NCI-H82 (cell line): ENCODE measurements around the gene ADGRA1.
"Not testable (repeated sequence)": the region's sequence is repeated elsewhere in the genome, so short reads cannot be mapped to it uniquely, and the experiment has no call there.

Experiments used
- DNase-seq: peaks from one replicate; lab custom pipeline; 2025; lab: John Stamatoyannopoulos, UW

ADGRA1 gene

DNA sequence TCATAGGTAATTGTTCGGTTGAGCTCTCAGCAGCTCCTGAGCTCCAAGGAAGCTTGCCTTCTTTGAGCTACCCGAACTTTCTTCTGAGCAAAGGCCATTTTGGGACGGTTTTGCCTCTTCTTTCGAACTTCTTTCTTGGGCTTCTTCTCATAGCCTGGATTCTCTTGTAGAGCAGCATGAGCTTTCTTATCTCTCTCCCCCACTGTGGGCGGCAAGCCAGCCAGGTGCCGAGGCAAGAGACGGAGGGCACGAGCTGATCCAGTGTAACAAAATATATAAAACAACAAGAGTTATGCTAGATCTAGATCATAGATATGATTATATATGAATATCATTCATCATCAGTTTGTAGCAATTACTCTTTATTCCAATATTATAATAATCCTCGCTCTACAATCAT, 55.8 kb downstream of the ADGRA1 start:
- DNase-seq, result no peak

DNA sequence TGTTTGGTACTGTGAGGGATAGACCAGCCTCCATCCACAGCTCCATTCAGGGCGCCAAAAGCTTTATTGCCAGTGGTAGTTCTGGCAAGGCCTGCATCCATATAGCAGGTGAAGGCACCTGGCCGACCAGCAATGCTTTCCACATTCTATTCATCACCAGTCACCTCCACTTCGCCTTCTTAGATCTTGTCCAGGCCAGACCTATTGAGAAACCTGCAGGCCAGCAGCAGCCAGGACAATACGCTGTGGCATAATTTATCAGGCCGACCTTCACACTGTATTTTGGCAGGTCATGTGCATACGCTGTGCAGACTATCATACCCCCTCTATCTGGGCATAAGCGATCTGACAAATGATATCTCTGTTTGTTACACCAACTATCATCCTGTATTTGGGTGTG, 57.0 kb downstream of the ADGRA1 start:
- DNase-seq, result no peak

DNA sequence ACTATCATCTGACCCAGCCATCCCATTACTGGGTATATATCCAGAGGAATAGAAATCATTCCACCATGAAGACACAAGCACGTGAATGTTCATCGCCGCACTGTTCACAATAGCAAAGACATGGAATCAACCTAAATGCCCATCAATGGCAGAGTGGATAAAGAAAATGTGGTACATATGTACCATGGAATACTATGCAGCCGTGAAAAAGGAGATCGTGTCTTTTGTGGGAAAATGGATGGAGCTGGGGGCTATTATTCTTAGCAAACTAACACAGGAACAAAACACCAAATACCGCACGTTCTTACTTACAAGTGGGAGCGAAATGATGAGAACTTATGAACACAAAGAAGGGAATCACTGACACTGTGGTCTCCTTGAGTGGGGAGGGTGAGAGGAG, 62.5 kb downstream of the ADGRA1 start:
- DNase-seq, result no peak

DNA sequence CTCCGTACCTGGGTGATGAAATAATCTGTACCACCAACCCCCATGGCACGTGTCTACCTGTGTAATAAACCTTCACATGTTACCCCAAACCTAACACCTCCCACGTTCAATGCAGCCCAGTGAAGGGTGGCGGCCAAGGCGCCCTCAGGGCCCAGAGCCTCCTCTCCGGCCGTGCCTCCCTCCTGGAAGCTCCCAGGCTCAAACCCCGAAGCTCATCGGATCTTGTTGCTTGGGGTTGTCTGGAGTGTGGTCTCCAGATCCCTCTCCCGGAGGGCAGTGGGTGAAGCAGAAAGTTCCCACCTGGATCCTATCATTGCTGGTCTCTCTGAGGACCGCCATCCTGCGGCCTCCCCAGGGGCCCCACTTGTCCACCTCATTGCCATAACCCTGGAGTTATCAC, 62.9 kb downstream of the ADGRA1 start:
- no peak for DNase-seq

DNA sequence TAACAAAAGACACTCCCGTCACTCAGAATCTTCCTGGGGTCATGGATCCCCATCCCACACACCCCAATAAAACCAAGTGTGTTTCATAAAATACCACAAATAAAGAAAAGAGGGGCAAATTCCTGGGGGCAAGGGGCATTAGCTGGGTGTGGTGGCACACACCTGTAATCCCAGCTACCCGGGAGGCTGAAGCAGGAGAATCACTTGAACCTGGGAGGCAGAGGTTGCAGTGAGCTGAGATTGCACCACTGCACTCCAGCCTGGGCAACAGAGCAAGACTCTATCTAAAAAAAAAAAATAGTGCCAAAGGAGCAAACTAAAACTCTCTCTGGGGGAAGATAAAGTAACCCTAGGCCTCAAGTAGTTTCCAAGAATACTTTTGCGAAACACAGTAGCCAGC, 63.3 kb downstream of the ADGRA1 start:
- not testable (repeated sequence) for DNase-seq

DNA sequence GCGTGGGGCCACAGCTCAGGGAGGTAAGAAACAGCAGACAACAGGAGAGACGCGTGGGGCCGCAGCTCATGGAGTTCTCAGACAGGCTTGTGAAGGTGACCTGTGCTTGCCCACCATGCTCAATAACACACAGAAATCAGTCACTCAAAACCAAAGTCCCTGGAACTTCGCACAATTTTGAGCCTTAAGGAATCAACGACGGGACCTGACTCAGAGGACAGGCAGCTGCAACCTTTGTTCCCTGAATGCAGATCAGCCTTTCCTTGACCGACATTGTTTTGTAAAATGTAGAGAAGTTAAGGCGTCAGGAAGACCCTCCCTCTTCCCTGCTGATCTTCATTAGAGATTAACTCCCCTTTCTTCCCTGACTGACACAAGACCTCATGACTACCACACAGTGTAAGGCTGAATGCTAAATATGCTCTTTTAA, 63.8 kb downstream of the ADGRA1 start:
- DNase-seq, result no peak

DNA sequence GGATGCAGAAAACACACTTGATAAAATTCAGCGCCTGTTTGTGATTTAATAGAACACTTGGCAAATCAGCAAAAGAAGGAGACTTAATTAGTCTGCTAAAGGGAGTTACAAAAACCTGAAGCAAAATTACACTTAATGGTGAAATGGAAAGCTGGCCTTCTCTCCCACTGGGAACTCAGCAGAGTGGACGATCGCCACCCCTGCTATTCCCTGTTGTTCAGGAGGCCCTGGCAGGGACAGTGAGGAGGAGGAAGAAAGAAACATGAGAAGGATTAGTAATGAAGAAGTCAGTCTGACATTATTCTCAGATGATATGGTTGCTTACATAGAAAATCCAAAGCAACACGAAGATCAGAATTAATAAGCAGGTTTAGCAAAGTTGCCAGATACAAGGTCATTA, 66.7 kb downstream of the ADGRA1 start:
- no peak for DNase-seq

DNA sequence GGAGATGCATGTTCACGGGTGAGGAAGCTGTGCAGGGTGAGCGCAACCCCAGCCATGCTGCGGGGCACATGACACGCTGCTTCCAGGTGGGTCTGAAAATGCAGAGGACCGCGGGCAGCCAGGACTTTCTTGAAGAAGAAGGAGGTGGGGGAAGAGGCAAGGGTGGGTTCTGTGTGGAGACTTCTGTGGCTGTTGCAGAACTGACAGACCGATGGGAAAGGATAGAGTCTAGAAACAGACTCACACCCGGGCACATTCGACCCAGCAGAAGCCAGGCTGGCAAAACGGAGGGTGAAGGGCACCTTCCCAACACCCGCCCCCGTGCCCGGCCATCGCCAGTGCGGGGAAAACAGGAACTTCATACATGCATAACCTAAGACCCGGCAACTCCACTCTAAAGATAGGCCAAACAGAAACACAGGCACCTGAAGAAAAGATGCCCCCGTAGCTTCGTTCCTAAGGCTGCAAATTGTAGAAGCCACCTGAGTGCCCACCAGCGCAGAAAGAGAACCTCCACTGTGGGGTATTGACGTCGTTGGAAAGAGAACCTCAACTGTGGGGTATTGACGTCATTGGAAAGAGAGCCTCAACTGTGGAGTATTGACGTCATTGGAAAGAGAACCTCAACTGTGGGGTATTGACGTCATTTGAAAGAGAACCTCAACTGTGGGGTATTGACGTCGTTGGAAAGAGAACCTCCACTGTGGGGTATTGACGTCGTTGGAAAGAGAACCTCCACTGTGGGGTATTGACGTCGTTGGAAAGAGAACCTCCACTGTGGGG, 67.5 kb downstream of the ADGRA1 start:
- DNase-seq, result no peak

DNA sequence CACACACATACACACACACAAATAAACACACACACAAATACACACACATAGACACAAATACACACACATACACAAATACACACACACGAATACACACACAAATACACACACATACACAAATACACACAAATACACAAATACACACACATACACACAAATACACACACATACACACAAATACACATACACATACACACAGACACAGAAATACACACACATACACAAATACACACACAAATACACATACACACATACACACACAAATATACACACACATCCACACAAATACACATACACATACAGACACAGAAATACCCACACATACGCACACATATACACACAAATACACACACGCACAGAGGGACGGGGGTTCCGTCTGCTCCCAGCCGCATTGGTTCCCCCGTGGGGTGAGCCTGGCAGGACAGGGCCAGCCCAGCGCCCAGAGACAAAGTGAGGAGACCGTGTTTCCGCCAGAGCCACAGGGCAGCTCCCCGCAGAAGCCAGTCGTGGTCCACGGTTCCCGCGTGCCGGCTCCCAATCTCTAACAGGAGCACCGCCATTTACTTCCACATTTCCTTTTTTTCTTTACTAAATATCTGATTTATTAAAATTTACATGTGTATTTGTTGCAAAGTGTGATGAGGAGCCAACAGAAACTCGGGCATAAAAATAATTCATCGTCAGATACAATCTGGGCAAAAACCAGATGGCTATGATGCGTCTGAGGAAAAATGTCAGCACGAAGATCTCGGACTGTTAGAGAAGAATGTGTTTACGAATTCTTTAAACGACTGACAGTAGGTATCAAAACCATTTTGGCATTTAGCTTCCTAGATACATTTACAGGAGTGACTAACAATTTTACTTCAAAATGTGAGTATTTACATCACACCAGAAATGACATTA, 69.2 kb downstream of the ADGRA1 start:
- DNase-seq, result no peak

DNA sequence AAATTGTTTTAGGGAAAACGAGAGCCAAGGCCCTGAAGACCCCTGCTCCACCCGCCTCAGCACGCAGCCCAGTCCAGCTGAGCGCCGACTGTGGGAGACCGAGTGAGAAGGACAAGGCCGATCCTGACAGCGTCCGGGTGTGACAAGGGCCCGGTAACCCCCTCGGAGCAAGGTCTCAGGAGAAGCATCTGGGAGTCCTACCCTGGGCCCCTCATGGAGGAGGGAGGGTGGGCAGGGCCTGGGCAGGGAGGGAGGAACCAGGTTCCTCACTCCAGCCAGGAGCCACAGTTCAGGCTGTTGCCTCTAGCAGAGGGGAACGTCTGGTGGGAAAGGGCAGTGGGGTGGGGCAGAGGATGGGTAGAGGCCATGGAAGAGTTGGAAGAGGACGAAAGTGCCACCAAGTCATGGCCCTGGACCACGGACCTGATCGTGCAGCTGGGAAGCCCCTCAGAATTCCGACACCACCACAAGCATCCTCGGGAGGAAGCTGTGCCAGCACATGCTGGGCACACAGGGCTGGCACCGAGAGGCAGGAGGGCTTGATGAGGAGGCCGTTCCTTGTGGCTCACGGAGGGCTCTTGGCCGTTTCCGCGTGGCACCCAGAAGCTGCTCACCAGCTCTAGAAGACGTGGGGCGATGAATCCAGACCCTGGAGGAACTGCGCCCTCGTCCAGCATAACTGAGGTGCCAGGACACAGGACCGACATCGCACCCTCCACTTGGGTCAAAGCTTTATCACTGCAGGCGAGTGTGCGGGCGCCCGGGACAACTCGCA, 70.1 kb downstream of the ADGRA1 start:
- no peak for DNase-seq

DNA sequence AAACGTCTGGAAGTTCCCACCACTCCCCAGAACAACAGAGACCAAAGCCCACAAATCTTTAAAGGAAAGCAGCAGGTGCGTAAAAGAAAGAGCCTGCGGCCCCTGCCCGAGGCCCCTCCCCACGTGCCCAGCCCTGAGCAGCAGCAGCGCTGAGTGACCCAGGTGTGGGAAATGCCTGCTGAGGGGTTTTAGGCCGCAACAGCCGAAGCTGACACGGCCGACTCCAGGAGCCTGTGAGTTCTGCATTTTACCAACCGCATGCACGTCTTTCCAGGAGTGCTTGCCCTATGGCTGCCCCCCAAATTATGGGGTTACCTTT, 70.7 kb downstream of the ADGRA1 start:
- DNase-seq, result no peak

DNA sequence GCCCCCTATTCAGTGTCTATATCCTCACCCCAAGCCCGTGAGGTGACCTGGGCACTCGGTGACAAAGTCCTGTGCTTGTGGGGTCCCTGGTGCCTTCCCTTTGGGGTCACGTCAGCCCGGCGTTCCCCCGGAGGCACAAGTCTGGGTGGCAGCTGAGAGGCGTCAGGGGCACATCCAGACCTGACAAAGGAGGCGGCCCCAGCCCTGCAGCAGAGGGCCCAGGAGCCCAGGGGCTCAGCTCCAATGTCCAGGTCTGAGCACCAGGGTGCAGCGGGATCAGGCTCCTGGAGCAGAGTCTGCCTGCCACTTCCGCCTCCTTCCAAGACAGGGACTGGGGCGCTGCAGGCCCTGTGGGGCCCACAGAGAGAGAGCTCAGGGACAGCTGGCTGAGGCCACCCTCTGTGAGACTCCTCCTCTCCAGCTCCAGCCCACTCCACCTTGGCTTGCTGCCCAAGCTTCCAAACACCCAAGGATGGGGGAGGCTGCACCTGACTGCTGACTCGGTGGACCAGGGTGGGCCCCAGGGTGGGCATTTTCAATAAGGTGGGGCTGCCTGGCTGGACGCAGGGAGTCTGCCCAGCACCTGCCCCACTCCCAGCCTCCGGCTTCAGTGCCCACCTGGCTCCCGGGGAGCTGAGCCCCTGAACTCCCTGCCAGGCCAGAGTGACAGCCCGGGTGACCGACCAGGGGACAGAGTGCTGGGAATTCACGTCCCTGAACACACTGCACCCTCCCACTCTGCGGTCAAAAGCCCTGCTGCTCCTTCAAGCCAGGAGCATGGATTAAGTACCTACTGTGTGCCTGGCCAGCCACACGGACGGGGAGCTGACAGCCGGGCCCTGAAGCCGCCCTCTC, 71.3 kb downstream of the ADGRA1 start:
- DNase-seq, result peak; percentile 23

DNA sequence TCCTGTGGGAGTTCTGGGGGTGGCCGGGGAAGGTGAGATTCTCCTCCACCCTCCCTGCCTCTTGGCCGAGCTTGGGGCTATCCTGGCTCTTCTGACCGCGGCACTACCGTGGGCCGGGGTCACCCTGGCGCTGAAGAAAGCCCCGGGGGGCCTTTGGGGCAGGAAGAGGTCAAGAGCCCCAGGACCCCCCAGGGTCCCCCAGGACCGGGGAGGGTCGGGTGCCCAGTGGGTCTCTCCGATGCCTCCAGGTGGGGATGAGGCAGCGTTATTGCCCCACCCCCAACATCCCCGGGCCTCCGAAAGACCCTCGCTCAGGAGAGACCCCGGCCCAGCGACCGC, 71.9 kb downstream of the ADGRA1 start:
- DNase-seq, result no peak

DNA sequence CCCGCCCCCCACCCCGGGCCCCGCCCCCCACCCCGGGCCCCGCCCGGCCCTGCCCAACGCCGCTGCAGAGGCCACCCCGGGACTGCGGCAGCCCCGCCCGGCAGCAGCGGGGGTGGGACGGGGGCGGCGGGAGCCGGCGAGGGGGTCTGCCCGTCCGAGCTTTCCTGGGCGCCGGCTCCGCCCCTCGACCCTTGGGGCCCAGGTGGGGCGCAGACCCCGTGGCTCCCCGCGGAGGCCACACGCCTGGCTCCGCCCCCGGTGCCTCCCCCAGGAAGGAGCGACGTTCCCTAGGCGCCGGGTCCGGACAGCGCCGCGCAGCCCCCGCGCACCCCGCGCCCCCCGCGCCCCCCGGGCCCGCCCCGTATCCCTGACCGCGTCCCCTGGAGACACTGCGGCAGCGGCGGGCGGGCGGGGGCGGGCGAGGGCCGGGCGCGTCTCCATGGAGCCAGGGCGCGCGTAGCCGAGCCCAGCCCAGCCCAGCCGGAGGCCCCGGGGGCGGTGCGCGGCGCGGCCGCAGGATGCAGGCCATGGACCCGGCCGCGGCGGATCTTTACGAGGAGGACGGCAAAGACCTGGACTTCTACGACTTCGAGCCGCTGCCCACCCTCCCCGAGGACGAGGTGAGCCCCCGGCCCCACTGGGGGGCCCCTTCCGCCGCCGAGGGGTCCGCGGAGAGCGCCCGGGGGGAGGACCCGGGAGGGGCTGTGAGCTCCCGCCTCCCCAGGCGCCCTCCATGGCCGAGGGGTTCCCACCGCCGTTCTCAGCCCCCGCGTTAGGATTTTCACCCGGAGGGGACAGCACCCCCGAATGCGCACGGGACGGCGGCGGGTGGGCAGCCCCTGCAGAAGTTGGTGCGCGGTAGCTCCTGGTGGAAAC, 72.5 kb downstream of the ADGRA1 start, which contains the start of gene KNDC1:
Gene KNDC1 (plus strand): TSS at position 270 of the 876 bp plus-strand sequence. CDS start 249 bp downstream, at position 519.
- no peak for DNase-seq

DNA sequence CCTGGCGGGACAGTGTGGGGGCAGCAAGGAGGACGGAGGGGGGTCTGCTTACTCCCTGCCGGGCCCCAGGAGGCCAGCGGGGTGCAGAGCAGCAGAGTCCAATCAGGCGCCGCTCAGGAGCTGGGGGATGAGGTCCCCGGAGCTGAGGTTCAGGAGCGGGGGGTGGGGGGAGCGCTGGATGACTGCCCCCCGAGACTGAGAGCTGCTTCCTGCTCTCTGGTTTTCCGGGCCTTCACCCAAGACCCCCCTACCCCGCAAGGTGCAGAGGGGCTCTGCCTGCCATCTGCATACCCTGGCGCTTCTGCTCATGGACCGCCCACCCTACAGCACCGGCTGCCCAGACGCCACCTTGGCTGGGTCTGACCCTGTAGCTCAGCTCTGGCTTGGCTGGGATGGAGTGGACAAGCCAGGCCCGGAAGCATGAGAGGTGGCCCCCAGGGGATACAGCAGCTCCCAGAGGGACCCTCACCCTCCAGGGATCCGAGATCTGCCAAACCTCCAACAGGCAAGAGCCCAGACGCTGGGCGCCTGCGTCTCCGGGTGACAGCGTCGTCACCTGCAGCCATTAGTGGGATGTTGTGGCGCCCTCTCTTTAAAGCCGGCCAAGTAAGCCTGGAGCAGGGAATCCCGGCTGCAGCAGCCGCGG, 73.2 kb downstream of the ADGRA1 start:
- DNase-seq, result no peak

DNA sequence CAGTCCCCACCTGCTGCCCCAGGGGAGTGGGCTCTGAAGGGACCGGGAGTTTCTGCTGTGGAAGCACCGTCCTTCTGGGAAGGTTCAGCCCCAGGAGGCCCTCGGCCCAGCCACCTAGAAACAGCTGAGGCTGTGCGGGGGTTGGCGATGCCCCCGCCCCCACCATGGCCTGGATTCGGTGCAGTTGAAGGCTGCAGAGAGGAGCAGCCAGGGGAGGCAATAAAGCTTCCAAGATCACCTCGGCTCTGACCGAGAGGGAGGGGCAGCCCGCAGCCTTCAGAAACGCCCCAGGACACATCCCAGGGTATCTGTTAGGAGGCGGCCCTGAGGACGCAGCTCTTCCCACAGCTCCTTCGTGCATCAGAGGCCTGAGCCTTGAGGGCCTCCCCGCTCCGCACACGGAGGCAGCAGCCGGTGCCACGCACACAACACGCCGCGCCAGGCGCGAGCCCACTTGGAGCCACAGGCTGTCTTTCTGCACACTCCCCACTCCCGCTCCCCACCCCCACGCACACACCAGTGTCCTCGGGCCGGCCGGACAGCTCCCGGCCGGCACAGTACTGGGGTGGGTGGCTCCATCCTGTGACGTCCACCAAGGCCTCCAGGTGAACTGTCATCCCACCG, 73.9 kb downstream of the ADGRA1 start:
- no peak for DNase-seq

DNA sequence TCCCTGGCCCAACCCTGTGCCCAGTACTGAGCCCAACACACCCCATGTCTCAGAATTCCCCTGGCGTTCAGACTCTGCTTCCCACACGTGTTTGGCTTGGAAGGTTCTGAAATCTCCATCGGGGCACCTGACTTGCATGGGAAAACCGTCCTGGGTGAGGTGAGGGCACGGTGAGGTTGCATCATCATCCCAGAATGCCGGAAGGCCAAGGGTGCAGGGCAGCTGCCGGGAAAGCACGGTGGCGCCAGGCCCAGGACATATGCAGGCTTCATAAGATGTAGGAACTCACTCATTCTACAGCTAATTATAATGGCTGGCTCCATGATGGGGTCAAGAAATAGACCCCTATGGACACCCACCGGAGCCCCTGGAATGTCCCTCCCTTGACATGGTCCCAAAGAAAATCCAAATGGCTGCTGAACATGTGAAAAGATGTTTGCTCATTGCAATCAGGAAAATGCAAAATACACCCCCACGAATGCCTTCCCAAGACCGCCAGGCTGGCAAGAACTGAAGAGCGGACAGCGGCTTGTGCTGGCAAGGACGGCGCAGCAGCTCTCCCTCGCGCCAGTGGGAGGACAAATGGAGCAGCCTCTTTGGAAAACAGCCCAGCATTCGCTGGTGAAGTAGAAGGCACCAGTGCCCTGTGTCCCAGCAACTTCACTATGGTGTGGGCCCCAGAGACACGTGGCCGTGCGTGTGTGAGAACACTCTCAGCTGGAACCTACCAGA, 74.6 kb downstream of the ADGRA1 start:
- DNase-seq, result no peak

DNA sequence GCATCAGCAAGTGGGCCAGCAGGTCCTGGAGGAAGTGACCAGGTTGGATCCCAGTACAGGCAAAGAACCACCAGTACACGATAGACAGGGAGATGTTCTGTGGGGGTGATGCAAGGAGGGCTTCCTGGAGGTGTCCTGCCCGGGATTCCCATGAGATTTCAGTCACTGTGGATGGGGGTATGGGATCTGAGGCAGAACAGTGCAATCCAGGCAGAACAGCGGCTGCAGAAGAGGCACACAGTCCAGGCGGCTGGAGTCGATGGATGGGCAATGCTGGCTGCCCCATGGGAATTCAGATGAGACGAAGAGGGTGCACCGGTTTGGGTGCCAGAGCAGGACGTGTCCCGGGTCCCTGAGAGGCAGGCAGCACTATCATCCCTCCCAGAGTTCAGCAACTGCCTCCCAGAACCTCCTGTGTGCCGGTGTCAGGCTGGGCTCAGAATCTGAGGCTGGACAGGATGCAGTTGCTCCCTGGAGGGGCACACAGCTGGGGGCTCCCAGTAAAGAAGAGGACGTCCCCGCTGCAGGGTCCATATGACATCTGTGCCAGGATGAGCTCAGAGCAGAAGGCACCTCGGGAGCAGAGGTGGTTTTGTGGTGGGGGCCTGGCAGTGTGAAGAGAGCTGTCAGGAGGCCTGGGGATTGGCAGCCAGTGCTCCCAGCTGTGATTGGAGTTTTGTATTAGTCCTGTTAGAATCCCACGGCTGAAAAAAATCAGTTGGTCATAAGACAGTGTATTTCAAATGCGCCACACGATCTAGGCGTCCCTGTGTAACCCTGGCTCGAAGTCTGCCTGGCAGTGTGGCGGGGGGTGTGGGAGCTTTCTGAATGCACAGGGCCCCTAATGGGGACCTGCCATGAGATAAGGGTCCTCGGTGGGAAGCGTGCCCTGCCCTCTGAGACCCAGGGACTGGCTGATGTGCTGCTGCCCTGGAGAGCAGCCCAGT, 75.5 kb downstream of the ADGRA1 start:
- DNase-seq, result no peak
